HEK293 (cell line): ENCODE data around the gene ABCA1.

Source experiments
- ATF2 ChIP-seq: fragments of 450-650 bp; formaldehyde crosslinking; IDR thresholded peaks from 2 replicates; pipeline ENCODE4 v1.5.1; 2016; ENCODE audit warnings: missing biosample characterization, missing genetic modification characterization, low read depth
- CTCF ChIP-seq: fragments of 450-650 bp; formaldehyde crosslinking; IDR thresholded peaks from 2 replicates; pipeline ENCODE4 v1.5.1; 2016; ENCODE audit warnings: missing biosample characterization, missing genetic modification characterization
- YY1 ChIP-seq: fragments of 450-650 bp; formaldehyde crosslinking; IDR thresholded peaks from 2 replicates; pipeline ENCODE4 v1.5.1; 2018; ENCODE audit warnings: missing biosample characterization, missing genetic modification characterization
- ZBTB11 ChIP-seq: fragments of 450-650 bp; formaldehyde crosslinking; conservative IDR thresholded peaks from 2 replicates; pipeline ENCODE4 v1.5.1; 2016; ENCODE audit warnings: low read depth, missing biosample characterization, missing genetic modification characterization
- ZBTB26 ChIP-seq: fragments of 450-650 bp; formaldehyde crosslinking; optimal IDR thresholded peaks from 2 replicates; pipeline ENCODE3; 2016; ENCODE audit warnings: missing biosample characterization, mild to moderate bottlenecking, missing genetic modification characterization
- ZNF175 ChIP-seq: fragments of 450-650 bp; formaldehyde crosslinking; IDR thresholded peaks from 2 replicates; pipeline ENCODE4 v1.5.1; 2016; ENCODE audit warnings: missing biosample characterization, missing genetic modification characterization
- ZNF18 ChIP-seq: fragments of 450-650 bp; formaldehyde crosslinking; IDR thresholded peaks from 2 replicates; pipeline ENCODE4 v1.5.1; 2016; ENCODE audit warnings: missing biosample characterization, missing genetic modification characterization
- ZNF248 ChIP-seq: fragments of 450-650 bp; formaldehyde crosslinking; IDR thresholded peaks from 2 replicates; pipeline ENCODE4 v1.5.1; 2017; ENCODE audit warnings: missing biosample characterization, missing genetic modification characterization
- ZNF488 ChIP-seq: fragments of 450-650 bp; formaldehyde crosslinking; IDR thresholded peaks from 2 replicates; pipeline ENCODE4 v1.5.1; 2016; ENCODE audit warnings: missing biosample characterization, missing genetic modification characterization
- ZNF514 ChIP-seq: fragments of 450-650 bp; formaldehyde crosslinking; IDR thresholded peaks from 2 replicates; pipeline ENCODE4 v1.5.1; 2016; ENCODE audit warnings: missing biosample characterization, missing genetic modification characterization
- ZNF580 ChIP-seq: fragments of 450-650 bp; formaldehyde crosslinking; IDR thresholded peaks from 2 replicates; pipeline ENCODE4 v1.5.1; 2016; ENCODE audit warnings: missing biosample characterization, missing genetic modification characterization
- ZNF626 ChIP-seq: fragments of 450-650 bp; sonication (Bioruptor Pico); formaldehyde crosslinking; IDR thresholded peaks from 2 replicates; pipeline ENCODE4 v1.5.1; 2018; ENCODE audit warnings: missing biosample characterization, missing genetic modification characterization, inconsistent platforms
- ZNF830 ChIP-seq: fragments of 450-650 bp; IDR thresholded peaks from 2 replicates; pipeline ENCODE4 v1.5.0; 2018; ENCODE audit warnings: missing biosample characterization, missing genetic modification characterization, low read depth, mild to moderate bottlenecking, moderate library complexity

GRCh38 chr9:104747245-104747564, 180.8 kb downstream of the ABCA1 start:
- TF ChIP-seq ZBTB11 (tag by site-specific recombination) (no peak), ZNF580 (tag by site-specific recombination) (no peak), ZNF626 (tag by site-specific recombination) (no peak), ZNF830 (tag by site-specific recombination) (no peak), CTCF (tag by site-specific recombination) (no peak), YY1 (tag by site-specific recombination) (no peak), ATF2 (tag by site-specific recombination) (no peak), ZNF175 (tag by site-specific recombination) (no peak), ZNF18 (tag by site-specific recombination) (no peak), ZNF248 (tag by site-specific recombination) (no peak), ZBTB26 (tag by site-specific recombination) (no peak), ZNF514 (tag by site-specific recombination) (no peak), ZNF488 (tag by site-specific recombination) (no peak)
